ENCODE measurements around the gene PPFIBP2.

Gene PPFIBP2

DNA sequence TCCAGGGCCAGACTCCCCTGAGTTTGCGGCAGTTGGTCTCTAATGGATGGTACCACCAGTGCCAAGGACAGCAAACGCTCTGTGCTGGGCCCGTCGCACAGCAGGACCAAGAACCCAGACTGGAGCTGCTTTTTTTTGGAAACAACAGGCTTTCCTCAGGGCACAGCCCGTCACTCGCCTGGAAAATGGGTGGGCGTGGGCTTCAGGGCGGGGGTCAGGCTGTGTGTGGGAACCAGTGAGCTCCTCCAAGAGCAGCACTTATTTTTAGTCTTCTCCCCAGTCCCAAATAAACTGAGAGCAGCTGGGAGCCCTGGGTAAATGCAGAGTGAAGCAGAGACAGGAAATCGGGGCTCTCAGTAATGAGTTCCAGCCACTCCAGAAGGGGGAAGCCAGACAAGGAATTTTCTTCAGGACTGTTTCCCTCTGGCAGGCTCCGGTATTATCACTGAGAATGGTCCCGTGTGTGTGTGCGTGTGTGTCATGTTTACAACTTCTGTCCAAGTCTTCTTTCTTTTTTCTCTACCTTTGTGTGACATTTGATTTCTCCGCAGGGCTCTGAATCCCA is 63.0 kb downstream of the PPFIBP2 start:
- TF ChIP-seq, protein P1, sequence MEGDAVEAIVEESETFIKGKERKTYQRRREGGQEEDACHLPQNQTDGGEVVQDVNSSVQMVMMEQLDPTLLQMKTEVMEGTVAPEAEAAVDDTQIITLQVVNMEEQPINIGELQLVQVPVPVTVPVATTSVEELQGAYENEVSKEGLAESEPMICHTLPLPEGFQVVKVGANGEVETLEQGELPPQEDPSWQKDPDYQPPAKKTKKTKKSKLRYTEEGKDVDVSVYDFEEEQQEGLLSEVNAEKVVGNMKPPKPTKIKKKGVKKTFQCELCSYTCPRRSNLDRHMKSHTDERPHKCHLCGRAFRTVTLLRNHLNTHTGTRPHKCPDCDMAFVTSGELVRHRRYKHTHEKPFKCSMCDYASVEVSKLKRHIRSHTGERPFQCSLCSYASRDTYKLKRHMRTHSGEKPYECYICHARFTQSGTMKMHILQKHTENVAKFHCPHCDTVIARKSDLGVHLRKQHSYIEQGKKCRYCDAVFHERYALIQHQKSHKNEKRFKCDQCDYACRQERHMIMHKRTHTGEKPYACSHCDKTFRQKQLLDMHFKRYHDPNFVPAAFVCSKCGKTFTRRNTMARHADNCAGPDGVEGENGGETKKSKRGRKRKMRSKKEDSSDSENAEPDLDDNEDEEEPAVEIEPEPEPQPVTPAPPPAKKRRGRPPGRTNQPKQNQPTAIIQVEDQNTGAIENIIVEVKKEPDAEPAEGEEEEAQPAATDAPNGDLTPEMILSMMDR (IDR thresholded peaks at IDR 0.05) = no peak

DNA sequence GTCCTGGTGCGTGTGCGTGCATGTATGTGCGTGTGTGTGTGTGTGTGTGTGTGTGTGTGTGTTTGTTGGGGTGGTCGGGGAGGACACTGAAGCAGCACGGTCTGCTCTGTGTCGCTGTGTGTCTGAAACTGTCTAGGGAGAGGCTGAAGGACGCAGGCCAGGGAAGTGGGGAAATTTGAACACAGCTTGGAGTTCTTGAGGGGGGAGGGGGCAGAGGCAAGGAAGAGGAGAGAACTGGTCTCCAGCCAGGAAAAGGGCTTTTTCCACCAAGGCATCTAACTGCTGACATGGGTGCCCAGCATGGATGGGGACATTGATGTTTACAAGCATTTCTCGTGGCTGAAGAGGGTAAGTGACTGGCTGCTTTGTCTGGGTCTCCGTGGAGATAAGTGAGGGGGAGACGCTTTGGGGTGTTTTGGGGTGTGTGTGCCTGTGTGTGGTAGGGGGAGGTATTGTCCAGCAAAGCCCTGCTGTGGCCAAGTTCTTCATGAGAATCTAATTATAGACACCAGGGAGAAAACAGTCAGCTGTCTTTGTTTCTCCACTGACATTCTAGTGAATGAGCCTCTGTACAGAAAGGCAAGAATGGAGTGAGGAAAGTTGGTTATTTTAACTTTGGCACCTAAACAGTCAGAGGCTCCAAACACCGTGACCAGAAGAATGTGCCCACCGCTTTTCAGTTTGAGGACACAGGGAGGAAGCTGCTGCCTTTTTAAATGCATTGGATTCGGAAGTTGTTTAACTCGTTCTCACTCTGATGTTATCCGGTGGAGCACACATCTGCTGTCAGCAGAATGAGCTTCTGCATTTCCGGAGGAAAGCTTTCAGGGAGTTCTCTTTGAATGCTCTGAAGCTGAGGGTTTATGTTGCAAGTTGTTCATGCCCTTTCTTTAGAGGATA is 63.7 kb downstream of the PPFIBP2 start:
- TF ChIP-seq, protein P1 (IDR thresholded peaks at IDR 0.05) = no peak

DNA sequence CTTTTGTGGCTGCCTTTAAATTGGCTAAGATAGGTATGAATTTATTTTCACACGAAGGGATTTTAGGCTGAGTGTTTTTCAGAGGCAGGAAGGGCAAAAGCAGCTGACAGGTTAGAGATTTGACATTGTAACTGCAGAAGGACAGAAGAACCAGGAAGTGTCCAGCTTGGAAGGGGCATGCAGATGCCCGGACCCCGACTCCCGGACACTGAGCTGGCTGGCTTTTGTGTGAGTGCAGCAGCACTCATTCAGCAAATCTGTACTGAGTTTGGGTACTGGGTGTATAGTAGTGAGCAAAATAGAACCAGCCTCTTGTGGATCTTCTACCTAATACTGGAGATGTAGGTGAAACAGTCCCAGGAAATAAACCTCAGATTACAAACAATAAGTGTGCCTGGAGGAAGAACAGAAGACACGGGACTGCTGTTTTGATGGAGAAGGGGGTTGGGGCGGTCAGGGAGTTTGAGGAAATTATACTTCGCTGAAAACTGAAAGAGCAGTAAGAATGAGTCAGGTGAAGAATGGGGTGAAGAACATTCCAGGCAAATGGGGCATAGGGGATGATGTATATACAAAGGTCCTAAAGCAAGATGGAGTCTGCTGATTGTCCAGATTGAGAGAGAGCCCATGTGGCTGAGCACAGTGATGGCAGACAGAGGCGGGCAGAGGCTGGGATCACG is 64.6 kb downstream of the PPFIBP2 start:
- TF ChIP-seq, protein P1 (IDR thresholded peaks at IDR 0.05) = no peak

DNA sequence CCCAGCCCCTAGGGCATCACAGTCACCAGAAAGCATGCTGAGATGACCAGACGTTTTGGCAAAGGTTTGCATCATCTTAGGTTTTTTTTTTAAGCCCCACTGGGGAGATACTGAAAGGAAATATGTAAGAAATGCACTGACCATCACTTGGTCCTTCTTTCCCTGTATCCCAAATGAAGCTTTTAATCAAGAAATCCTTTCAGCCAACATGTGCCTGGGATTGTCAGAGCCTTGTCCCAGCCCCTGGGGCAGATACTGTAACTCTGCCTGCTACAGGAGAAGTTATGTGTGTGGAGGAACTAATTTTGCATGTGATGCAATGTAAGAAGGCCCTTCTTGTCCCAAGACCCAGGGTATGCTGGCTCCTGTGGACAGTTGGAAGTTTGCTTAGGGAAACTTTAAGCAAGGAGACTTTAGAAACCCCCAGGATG is 65.6 kb downstream of the PPFIBP2 start:
- TF ChIP-seq, protein P1 (IDR thresholded peaks at IDR 0.05) = no peak

DNA sequence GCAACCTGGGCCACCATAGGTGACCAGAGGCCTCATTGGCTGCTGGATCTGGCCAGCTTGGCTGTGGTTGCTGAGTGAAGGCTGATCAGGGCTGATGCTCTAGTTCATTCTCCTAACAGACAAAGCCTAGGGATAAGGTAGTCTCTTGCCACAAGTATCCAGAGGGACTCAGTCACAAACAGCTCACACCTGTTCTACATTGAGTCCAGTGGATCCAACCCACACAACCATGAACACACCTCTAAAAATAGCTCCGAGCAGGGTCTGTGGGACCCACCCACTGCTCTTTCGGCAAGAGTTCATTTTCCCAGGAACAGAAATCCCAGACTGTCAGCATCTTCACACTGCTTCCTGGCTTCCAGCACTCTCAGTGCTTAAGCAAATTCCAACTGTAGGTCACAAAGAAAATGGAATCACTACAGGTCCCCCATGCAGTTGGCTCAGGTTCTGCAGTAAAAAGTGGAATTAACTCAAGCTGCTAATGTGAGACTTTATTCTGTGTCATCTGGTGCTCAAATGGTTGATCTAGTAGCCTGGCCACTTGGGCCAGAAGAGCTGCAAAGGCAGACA is 67.3 kb downstream of the PPFIBP2 start:
- TF ChIP-seq, protein P1 (IDR thresholded peaks at IDR 0.05) = no peak

DNA sequence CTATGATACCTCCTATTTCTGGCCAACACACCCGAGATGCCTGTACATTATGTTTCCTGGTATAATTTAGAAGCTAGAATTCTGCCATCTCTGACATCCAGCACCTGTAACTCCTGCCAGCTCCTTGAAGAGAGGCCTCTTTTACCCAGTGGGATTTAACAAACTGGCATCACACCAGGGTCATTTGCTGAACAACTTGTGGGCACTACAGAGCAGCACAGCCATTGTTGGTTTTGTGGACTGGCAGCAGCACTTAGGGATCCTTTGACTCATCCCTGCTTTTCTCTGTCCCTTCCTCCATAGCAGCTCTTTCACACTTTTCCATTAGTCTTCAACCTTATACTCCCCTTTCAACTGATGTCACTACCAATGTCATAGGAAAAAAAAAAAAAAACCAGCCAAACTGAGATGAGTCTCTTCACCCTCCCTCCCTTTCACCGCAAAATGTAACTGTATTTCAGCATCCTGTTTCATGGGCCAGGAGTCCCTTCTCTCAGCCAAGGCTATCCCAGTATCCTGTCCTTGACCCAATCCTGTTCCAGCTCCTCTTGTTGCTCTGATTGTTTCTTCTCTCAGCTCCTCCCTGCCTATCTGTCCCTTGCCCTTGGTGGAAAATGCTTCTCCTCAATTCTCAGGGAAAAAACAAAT is 68.7 kb downstream of the PPFIBP2 start:
- TF ChIP-seq, protein P1 (IDR thresholded peaks at IDR 0.05) = no peak

DNA sequence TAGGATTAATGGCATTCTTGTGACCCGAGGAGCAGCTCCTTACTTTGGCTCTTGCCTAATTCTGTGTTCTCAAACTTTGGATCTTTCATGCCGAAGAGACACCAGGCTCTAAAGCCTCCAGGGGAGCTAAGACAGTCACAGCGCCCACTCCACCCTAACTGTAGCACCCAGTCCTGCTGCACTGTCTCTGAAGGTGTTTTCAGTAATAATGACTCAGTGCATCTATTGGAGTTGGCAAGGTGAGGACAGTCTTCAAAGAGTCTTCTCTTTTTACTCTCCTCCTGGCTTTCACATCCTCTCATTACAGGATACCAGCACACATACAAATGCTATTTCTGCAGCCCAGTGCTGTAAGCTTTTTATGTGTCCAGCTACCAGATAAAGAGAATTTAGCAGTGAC is 69.4 kb downstream of the PPFIBP2 start:
- TF ChIP-seq, protein P1 (IDR thresholded peaks at IDR 0.05) = no peak

Measured in LNCAP (cell line).